ENCODE results near the gene TBC1D2B.

The TBC1D2B gene

DNA sequence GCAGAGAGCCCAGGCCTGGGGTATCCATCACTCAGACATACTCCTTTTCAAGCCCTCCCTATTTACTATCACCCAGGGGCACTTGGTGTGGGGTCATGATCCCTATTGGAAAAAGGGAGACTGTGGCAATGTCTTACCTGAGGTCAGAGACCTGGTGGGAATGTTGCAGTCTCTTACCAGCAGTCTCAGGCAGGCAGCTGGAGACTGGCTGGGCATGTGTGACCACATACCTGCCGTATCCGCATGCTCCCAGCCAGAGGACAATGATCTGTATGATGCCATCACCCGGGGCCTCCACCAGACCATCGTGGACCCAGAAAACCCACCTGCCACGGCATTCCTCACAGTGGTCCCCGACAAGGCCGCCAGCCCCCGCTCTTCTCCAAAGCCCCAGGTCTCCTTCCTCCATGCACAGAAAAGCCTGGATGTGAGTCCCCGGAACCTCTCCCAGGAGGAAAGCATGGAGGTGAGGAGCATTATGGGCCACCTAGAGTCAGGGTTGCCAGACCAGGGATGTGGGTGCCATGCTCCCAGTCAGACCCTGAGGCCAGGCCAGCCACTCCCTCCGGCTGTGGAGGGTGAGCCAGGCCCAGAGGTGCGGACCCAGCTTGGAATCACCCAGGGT is 20.7 kb upstream of the TBC1D2B start:
- FAIRE-seq (no peak), DNase-seq (ENCODE audit: extremely low spot score, insufficient read length, low read depth) (no peak)

DNA sequence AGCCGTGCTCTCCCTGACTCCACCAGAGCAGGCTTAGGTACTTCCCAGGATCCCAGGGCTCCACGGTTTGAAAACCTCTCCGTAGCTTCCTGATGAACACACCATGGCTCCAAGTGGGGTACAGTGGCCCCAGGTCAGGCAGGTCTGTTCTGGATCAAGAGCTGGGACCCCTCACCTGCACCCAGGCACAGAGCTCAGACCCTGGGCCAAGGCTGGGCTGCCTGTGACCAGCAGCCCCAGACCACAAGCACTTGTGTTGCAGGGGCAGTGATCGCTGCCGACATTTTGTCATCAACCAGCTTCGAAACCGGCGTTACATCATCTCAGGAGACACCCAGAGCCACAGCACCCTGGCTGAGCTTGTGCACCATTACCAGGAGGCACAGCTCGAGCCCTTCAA is 20.2 kb upstream of the TBC1D2B start:
- FAIRE-seq (no peak), DNase-seq (ENCODE audit: extremely low spot score, insufficient read length, low read depth) (no peak)

DNA sequence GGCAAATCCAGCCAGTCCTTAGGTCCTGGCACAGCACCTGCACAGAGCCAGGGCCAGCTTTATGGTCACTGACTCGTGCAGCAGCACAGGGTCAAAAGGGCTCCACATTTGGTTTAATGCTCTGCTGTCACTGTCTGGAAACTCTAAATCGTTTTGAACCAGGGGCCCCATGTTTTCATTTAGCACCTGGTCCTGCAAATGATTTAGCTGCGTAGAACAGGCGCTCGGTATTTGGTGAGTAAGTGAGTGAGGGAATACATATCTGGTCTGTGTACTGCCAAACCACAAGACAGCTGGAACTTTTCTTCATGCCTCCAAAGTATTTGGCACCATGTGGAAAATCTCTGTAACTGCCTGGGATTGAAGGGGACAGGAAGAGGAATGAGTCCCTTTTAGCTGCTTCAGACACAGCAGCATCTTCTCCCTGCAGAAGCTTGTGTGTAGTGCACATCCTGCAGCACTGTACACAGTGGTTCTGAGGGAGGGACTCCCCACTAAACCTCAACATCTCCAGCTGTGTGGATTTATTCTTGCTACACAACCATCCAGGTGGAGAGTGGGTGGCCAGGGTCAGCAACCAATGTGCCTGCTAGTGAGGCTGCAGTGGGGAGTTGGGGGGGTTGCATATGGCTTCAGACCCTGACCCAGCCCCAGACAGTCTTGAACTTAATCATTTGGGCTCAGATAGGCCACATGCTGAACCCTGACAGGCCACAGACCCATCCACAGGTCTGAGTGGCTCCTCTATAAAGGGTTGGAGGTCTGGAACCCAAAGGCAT is 15.9 kb upstream of the TBC1D2B start:
- no peak for FAIRE-seq
- no peak for DNase-seq (ENCODE audit: extremely low spot score, insufficient read length, low read depth)

DNA sequence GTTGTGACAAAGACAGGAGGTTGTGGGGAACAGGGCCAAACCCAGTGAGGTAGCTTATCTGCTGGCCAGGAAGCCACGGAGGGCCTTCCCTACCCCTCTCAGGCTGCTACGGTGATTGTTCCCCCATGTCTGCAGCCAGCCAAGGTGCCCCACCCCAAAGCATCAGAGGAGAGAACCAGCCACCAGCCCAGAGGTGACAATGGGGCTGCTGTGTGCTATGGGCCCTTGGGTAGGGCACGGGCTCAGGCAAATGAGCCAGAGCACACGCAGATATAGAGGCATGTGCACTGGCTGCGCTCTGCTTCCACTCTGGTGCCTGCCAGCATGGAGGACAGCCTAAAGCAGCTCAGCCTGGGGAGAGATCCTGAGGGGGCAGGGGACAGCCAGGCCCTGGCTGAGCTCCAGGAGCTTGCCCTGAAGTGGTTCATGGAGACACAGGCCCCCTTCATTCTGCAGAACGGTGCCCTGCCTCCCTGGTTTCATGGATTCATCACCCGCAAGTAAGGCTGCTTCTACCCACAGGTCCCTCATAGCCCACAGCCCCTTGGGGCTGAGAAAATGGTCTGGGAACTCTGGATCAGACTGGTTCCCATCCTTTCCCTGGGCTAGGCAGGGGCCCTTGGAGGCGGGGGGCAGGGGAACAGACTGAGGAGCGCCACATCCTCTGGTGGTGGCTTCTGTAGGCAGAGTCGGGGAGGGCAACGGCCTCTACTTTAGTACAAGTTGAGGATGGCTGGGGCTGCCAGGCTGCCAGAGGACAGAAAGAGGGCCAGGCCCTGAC is 14.9 kb upstream of the TBC1D2B start, which contains the start of gene SH2D7:
Gene SH2D7, plus strand, starts transcription at position 301 of the 781 bp plus-strand sequence. Its CDS starts 24 bp downstream, at position 325.
- DNase-seq (ENCODE audit: extremely low spot score, insufficient read length, low read depth) (no peak), FAIRE-seq (no peak)

DNA sequence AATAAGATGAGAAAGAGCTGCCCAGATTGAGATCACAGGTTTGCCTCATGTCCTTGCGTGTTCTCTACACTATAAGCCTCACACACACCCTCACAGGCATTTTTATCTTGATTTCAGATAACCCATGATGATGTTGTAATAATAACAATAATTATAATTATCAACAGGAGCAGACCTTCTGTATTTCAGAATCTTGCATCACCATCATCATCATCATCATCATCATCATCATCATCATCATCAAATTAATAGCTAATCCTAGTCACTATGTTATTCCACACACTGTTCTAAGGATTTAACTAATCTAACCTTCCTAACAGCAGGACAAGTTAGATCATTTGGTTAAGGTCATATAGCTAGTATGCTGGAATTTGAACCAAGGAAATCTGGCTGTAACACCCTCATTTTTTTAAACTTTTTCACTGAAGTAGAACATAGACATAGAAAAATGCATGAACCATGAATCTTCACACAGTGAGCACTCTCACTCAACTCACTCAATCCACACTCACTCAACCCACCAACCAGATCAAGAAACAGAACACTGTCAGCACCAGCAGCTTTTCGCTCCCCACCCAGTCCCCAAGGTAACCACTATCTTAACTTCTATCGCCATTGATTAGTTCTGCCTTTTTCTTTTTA is 13.0 kb upstream of the TBC1D2B start:
- FAIRE-seq (no peak), DNase-seq (ENCODE audit: extremely low spot score, insufficient read length, low read depth) (no peak)

DNA sequence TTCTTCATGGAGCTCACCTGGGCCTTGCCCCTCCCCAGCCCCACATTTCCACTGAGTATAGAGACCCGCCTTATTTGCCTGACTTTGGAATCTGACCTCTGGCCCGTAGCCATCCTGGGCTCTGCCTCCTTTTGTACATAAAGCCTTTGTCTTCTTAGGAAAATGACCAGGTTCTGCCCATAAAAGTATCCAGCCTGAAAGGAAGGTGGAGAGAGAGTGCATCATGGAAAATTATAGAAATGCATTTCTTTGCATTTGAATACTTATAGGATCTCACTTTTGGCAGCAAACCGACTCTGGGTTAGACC is 11.2 kb upstream of the TBC1D2B start:
- FAIRE-seq = no peak
- DNase-seq (ENCODE audit: extremely low spot score, insufficient read length, low read depth) = no peak

DNA sequence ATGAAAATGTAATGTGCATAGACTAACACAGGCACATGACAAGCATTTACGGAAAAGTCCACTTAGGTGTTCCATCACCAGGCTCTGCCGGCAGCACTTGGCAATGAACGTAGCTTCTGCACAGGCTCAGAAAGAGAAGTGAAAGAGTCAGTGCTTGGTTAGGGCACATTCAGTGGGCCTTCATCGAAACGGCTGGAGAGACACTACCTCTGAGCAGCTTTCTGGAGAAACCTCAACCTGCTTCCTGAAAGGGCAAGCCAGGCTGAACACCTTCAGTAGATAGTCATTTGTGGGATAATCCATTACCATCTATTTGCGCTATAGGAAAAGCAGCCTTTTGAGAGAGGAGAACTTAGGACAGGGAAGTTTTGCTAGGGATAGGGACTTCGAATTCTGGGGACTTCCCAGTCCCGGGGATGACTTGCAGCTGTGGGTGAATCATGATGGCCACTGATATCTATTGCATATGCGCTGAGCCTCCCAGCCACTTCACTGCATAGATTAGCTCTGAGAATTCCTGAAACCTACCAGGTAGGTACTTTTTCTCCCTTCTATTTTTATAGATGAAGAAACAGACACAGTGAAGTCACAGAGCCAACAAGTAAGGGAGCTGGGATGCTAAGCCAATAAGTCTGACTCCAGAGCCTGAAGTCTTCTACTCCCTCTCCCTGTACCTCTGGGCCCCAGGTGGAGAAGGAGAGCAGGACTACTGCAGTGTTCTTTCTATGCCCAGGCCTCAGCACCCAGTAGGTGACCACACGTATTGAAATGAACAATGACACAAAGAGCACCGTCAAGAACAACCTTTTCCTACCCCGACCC is 10.7 kb upstream of the TBC1D2B start:
- peak; percentile 85 for FAIRE-seq

DNA sequence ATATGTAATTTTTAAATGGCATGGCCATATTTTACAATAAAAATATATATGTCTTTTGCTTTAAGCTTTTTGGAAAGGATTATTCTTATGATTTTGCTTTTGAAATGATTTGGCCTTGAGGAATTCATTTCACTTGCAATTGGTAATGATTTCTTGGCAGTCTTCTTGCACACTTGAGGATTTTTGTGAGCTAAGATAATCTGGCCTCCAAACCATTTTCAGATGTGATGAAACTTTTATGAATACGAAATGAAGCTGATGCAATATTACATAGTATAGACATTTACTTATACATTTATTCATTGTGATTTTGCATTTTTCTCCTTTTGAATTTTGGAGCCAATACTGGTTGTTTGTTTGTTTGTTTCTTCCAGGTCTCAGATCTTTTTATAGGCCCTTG is 8.4 kb upstream of the TBC1D2B start:
- FAIRE-seq (no peak), DNase-seq (ENCODE audit: extremely low spot score, insufficient read length, low read depth) (no peak)

More for the DNA sequence above, 10.7 kb upstream of the TBC1D2B start:
- DNase-seq (ENCODE audit: extremely low spot score, insufficient read length, low read depth) = no peak

DNA sequence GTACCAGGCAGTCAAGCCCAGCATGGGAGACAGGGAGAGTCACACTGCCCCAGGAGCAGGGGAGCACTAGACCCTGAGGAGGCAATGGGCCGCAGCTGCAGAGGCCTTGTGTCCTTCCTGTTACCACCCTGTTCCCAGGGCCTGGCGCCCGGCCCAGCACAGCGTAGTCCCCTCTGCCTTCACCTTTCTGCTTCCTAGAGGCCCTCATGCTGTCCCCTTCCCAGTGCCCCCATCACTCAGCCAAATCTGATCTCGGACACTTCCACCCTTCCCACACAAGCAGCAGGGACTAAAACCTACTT is 6.9 kb upstream of the TBC1D2B start:
- FAIRE-seq (no peak), DNase-seq (ENCODE audit: extremely low spot score, insufficient read length, low read depth) (no peak)

DNA sequence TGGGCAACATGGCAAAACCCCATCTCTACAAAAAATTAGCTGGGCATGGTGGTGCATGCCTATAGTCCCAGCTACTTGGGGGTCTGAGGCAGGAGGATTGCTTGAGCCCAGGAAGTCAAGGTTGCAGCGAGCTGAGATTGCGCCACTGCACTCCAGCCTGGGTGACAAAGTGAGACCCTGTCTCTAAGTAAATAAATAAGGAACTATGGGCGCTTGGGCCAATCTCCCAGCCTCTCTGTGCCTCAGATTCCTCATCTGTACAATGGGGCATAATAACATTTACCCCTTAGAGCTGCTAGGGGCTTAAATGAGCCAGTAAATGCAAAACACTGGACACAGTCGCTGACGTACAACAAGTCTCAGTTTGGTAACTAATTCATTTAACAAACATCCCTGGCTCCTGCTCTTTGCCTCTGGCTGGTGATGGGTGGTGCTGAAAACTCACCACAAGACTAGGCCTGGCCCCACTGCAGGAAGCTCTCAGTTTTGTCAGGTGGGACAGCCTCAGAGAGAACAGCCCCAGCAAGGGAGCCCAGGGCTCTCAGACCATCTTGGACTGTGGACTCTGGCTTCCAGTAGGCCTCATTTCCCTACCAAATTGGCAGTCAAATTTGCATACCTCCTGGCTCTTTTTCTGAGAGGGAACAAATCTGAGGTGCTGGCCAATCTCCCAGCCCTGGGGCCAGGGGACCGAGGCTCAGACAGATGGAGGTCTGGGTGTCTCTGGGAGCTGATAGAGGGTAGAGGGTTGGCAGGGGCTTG is 6.4 kb upstream of the TBC1D2B start:
- no peak for DNase-seq (ENCODE audit: extremely low spot score, insufficient read length, low read depth)
- no peak for FAIRE-seq

DNA sequence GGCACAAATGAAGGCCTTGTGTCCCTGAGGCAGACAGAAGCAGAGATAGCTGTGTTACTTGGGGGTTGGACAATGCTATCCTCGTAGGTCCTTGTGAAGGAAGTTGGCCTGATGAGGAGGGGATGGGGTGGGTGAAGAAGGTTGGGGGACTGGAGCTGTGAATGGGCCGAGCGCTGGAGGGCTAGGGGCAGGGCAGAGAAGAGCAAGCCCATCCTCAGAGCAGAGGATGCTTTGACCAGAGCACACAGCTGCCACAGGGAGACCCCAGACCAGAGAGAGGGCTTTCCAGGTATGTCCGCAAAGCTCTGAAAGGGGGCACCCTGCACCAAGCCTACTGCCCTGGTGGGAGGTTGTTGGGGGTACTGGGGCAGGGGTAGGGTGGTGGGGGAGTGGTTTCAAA is 5.7 kb upstream of the TBC1D2B start:
- DNase-seq (ENCODE audit: extremely low spot score, insufficient read length, low read depth) (no peak), FAIRE-seq (no peak)

DNA sequence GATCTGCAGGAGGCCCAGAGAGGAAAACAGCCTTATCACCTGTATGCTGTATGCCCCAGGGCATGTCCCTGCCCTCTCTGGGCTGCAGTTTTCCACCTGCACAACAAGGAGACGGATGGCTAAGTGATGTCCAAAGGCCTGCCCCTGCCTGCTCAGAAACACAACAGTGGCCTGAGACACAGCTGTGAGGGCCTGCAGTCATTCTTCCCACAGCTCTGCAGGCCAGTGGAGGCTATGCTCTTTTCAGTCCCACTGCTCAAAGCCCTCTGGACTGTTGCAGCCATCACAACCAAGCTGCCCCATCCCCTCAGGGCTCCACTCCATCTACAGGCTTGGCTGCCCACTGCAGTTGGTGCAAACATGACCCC is 5.2 kb upstream of the TBC1D2B start:
- FAIRE-seq (no peak), DNase-seq (ENCODE audit: extremely low spot score, insufficient read length, low read depth) (no peak)

DNA sequence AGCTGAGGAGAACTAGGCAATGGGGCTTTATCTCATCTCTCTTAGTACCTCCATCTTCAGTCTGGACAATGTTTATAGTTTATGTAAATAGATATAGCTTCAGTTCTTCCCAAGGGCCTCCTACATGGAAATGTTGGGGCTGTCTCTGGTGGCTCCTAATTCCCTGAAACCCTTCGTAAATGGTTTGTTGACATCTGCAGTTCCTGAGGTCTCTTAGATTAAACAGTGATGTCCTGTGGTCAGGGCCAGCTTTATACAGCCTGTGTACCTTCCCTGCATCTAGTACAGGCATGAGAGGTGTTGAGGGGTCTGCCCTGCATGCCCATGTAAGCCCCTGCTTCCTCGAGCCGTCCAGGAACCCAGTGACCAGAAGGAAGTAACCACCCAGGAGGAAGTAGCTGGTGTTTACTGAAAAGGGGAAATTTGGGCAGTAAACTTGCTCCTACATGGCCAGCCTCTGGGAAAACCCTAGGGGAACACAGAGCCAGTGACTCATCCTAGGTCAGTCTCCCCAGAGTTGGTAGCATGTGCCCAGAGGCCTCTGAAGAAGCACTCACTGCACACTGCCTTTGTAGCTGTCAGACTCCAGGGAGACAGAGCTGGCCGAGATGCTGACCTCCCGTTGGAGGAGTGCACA is 4.7 kb upstream of the TBC1D2B start:
- DNase-seq (ENCODE audit: extremely low spot score, insufficient read length, low read depth) = no peak
- FAIRE-seq = no peak

DNA sequence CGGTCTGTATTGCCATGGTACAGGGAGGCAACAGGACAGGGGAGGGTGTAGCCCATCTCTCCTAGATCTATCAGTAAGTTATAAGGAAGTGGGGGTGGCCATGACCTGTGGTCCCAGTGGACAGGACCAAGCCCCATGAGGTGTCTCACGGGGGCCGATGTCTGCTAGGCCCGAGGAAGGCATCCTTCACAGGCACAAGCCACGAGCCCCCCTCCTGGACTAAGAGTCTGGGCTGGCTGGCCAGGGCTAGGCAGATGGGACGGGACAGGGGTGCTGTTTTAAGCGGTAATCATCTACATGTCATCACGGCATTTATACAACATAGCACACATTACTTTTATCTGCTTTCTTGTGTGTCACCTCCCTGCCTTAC is 2.6 kb upstream of the TBC1D2B start:
- DNase-seq (ENCODE audit: extremely low spot score, insufficient read length, low read depth) = no peak
- FAIRE-seq = no peak

DNA sequence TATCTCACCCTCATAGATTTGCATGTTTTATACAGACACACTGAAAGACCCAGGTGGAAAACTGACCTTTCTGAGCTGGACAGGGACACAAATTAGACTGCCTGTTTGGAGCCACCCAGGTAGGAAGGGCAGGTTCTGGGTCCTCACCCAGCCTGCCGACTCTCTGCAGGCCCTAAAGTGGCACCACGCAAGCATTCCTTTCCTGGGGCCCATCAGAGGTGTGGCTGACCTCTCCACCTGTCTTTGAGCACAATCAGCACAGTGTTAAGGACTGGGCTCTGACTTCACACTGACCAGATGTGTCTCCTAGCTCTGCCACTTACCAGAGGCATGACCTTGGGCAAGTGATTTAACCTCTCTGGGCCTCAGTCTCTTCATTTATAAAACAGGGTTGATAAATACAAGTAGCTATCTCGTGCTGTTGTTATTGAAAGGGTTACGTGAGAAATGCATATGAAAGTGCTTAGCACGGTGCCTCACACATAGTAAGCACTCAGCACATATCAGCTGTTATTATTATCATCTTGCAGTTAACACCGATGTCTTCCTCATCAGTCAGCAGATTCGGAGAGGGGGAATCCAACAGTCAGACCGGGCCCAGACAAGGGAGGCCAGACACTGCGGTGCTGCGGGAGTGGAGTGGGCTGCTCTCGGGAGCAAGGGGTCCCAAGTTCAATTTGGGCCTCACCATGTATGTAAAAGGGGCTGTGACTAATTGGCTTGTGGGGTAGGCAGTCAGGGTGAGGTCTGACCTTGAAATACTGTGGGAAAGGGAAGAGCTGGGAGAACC is 2.0 kb upstream of the TBC1D2B start:
- FAIRE-seq (no peak), DNase-seq (ENCODE audit: extremely low spot score, insufficient read length, low read depth) (no peak)

DNA sequence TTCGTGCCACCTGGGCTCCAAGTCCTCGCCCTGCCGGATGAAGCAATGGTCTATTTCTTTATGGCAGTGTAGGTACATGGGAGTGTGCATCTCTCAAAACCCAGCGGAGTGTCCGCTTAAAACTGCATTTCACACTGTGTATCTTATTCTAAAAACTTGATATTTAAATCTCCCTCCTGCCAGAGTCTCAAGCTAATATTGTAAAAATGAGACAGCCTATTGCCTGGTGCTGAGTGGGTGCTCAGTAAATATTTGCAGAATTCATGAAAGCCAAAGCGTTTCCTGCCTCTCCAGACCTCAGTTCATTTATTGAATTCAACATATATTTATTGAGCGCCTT is 330 bp upstream of the TBC1D2B start:
- no peak for DNase-seq (ENCODE audit: extremely low spot score, insufficient read length, low read depth)
- no peak for FAIRE-seq

DNA sequence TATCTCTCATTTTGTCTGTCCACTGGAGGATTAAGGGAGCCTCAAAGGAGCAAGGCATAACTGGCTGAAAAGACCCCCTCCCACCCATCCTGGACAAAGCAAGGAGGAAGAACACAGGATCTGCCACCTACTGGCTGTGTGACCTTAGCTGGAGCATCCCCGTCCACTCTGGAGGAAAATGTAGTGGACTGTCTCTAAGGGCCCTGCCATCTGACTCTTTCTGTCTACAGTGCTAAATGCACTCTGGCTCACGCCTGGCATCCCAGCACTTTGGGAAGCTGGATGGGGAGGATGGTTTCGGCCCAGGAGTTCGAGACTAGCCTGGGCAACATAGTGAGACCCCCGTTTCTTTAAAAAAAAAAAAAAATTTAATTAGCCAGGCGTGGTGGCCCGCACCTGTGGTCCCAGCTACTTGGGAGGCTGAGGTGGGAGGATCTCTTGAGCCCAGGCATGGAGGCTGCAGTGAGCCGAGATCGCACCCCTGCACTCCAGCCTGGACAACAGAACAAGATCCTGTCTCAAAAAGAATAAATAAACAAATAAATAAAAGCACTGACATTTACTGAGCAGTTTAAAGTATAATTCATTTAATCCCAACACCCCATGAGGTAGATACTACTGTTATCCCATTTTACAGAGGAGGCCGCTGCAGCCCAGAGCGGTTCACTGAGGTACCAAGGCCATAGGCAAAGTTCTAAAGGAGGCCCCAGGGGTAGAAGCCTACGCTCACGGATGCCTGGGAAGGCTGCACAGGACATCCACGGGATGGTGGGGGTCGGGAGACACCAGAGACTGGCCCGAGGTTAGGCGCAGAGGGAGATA is 1.1 kb downstream of the TBC1D2B start:
- no peak for DNase-seq (ENCODE audit: extremely low spot score, insufficient read length, low read depth)
- no peak for FAIRE-seq

Measured in GM18507 (cell line).